Stomach (tissue), 9 donors: ENCODE measurements around the gene PTH2. TPM values are rescaled to one million over a fixed set of nuclear protein-coding genes. Genes with fewer than 3 reads are reported as not detected.

Source experiments
- DNase-seq, 2 donors: peaks; one replicate each; pipeline versions ENCODE4 v3.0.0 to v3.0.0-alpha.2; 2013 to 2019
- H3K27ac ChIP-seq, 5 donors: fragments of 200-600 bp in 4 of 5; sonication (generic) in 4 of 5; one replicate each; pipeline ENCODE4 v1.5.1; 2013 to 2019; ENCODE audit warnings: mild to moderate bottlenecking in 1 of 5, moderate library complexity in 1 of 5
- H3K27me3 ChIP-seq, 3 donors: fragments of 200-600 bp; sonication (generic); one replicate each; pipeline ENCODE4 v1.5.1; 2017 to 2019; ENCODE audit warnings: mixed run types in 1 of 3
- H3K36me3 ChIP-seq, 4 donors: fragments of 200-600 bp; sonication (generic); 1 replicate in 3 of 4; 2 replicates in 1 of 4; pipeline ENCODE4 v1.5.1; 2016 to 2019
- H3K4me1 ChIP-seq, 4 donors: fragments of 200-600 bp; sonication (generic); one replicate each; pipeline ENCODE4 v1.5.1; 2016 to 2019
- H3K4me3 ChIP-seq, 4 donors: fragments of 200-600 bp; sonication (generic) in 3 of 4; one replicate each; pipeline ENCODE4 v1.5.1; 2016 to 2019; ENCODE audit warnings: mild to moderate bottlenecking in 1 of 4
- H3K9me3 ChIP-seq, 4 donors: fragments of 200-600 bp; sonication (generic); one replicate each; pipeline ENCODE4 v1.5.1; 2016 to 2019
- CTCF ChIP-seq, 7 experiments: fragments of 450-650 bp in 4 of 7; fragments of 200-600 bp in 3 of 7; sonication (generic) in 3 of 7; IDR thresholded peaks; one replicate each; pipeline ENCODE4 v1.5.1; 2016 to 2019; ENCODE audit warnings: antibody characterized with exemption in 7 of 7, control low read depth in 2 of 7, mild to moderate bottlenecking in 1 of 7
- EP300 ChIP-seq: sonication (generic); formaldehyde crosslinking; IDR thresholded peaks from one replicate; pipeline ENCODE4 v1.6.1; 2017; ENCODE audit warnings: antibody characterized with exemption
- POLR2A ChIP-seq, 4 donors: fragments of 450-650 bp; IDR thresholded peaks; one replicate each; pipeline ENCODE4 v1.6.1; 2016; ENCODE audit warnings: antibody characterized with exemption in 4 of 4, control low read depth in 2 of 4, mild to moderate bottlenecking in 1 of 4, moderate library complexity in 1 of 4
- POLR2AphosphoS5 ChIP-seq, 3 donors: sonication (generic); formaldehyde crosslinking; IDR thresholded peaks; one replicate each; pipeline ENCODE4 v1.6.1; 2016; ENCODE audit warnings: antibody characterized with exemption in 3 of 3
- WGBS, 5 donors: extraction: QIAGEN DNeasy Blood & Tissue Kit in 3 of 5; methylation state at CpG; one replicate each; pipeline versions ENCODE4 v1.1.5 to v1.1.7; 2013 to 2018; 5-methylcytosine and 5-hydroxymethylcytosine counted together
- intact Hi-C: fragments of 100-400 bp; cut with DNase I; formaldehyde crosslinking; loops from one replicate; pipeline ENCODE4 v1.15.1; 2023; ENCODE audit warnings: low total_unique reads
- polyA plus RNA-seq, 3 donors: library from polyadenylated mRNA; stranded (reverse); fragments of 200-250 nt; gene quantifications; one replicate each; pipeline ENCODE4 v1.2.3, GENCODE V29; 2013
- total RNA-seq, 5 donors: library from RNA; depleted of rRNA; stranded (reverse); fragments of >200 nt; gene quantifications; one replicate each; pipeline versions ENCODE4 v1.1.0 to v1.2.3, GENCODE V29; 2014 to 2016
- donor health status: healthy with polysubstance abuse.
- donor health status: Bipolar disorder and iron deficiency.
- donor health status: healthy.

Gene PTH2
- total and polyA plus RNA-seq, 8 donors, result not detected

- Histone ChIP-seq H3K27me3 (no peaks in the 10 kb centered on the region), H3K27ac (peak overlapping the region; percentile 43 to 97 (median 77)), H3K4me3 (no peak overlapping the region), H3K9me3 (no peaks in the 10 kb centered on the region), H3K4me1 (peaks cover 9 to 55% (median 27%) of the 10 kb centered on the region in 4 donors), H3K36me3 (peaks cover 6 to 33% (median 21%) of the 10 kb centered on the region in 4 donors)
- intact Hi-C loops, result no loop called here
- no peak for DNase-seq
- 65 to 84% (median 76%) methylated on average over 5 of the region's 5 CpGs for WGBS, 5 donors
- no peak for TF ChIP-seq CTCF (IDR thresholded peaks at IDR 0.05)
- no peak for TF ChIP-seq POLR2A (IDR thresholded peaks at IDR 0.05)
- TF ChIP-seq POLR2AphosphoS5 (IDR thresholded peaks at IDR 0.05), result no peak
- no peak for TF ChIP-seq EP300
Measured at GRCh38 chr19:49456326-49456725, 33.1 kb upstream of the PTH2 start.

DNA sequence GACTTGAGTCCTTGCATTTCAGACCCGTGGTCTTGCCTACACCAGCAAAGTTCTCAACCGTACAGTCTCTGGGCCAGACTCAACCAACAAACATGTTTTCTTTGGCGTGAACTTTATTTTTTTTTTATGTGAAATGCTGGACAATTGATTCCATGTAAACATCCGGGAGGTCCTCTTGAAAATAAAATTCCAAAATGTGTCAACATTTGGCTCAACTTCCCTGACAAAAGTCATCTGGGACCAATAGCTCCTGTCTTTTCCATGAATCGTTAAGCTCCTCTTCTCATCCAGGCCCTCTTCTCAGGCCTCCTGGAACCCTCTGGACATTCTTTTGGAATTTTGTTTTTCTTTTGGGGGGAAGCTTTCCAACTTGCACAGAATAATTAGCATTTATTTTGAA, 32.5 kb upstream of the PTH2 start:
- Histone ChIP-seq H3K4me1 (peaks cover 9 to 60% (median 31%) of the 10 kb centered on the region in 4 donors), H3K4me3 (no peak overlapping the region), H3K9me3 (no peaks in the 10 kb centered on the region), H3K27ac (peak overlapping the region; percentile 24 to 97 (median 77)), H3K27me3 (no peaks in the 10 kb centered on the region), H3K36me3 (peaks cover 6 to 31% (median 21%) of the 10 kb centered on the region in 4 donors)
- TF ChIP-seq CTCF (IDR thresholded peaks at IDR 0.05) (no peak), EP300 (no peak), POLR2A (IDR thresholded peaks at IDR 0.05) (no peak), POLR2AphosphoS5 (IDR thresholded peaks at IDR 0.05) (no peak)
- intact Hi-C loops, result no loop called here
- 62 to 69% (median 65%) methylated on average over 5 of the region's 5 CpGs for WGBS, 5 donors
- peak in 1 of 2 donors; percentile 80 for DNase-seq

DNA sequence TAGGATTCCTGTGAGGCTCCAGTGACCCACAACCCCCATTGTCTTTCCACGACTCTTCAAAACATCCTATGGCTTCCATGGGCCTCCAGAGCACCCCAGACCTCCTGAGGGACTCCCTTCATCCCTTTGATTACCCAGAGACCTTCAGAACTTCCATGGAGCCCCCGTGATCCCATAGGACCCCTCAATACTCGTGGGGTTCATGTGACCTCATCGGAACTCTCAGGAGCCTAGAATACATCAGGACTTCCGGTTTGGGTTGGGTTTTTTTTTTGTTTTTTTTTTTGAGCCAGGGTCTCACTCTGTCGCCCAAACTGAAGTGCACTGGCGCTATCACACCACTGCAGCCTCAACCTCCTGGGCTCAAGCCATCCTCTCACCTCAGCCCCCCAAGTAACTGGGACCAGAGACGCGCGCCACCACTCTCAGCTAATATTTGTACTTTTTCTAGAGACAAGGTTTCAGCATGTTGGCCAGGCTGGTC, 30.6 kb upstream of the PTH2 start:
- intact Hi-C loops, result no loop called here
- H3K4me1 ChIP-seq, result peaks cover 9 to 69% (median 41%) of the 10 kb centered on the region in 4 donors
- H3K9me3 ChIP-seq, result no peaks in the 10 kb centered on the region

DNA sequence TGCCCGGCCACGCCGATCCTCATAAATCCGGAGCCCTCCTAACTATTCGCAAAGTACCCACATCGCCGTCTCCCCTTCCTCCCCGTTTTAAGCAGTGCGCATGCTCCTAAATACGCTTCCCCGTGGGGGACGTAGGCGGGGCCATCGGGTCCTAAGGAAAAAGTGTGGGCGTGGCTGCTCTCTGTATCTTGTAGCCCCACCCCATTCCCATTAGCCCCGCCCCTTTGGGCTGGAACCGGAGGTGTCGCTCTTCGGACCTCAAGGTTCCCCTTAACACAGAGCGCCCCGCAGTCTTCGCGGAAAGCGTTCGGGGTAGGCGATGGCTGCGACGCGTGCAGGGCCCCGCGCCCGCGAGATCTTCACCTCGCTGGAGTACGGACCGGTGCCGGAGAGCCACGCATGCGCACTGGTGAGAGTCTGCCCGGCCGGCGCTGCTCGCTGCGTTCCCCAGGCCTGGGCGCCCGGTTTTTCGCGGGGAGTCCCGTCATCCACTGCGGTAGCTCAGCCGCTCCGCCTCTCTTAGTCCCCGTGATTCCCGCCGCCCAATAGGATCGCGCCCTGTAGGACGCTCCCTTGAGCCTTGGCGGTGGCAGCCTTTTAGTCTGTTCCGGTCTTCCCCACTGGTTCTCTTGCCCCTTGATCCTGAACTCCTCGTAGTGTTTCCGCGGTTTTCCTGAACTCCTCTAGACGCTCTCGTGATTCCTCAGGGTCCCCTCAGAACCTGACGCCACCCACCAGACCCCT, 29.9 kb upstream of the PTH2 start, which contains the start of gene ALDH16A1:
Gene ALDH16A1 (plus strand): TSS at position 213 of the 744 bp plus-strand sequence. CDS start 107 bp downstream, at position 320.
- H3K9me3 ChIP-seq, result no peaks in the 10 kb centered on the region
- TF ChIP-seq CTCF (IDR thresholded peaks at IDR 0.05), result no peak
- TF ChIP-seq POLR2A (IDR thresholded peaks at IDR 0.05), result peak in 1 of 4 donors; percentile 85
- peak; percentile 64 to 95 (median 91) for TF ChIP-seq POLR2AphosphoS5 (IDR thresholded peaks at IDR 0.05)
- H3K27me3 ChIP-seq, result no peaks in the 10 kb centered on the region

More for the DNA sequence above, 30.6 kb upstream of the PTH2 start:
- TF ChIP-seq POLR2A (IDR thresholded peaks at IDR 0.05), result no peak
- no peak for TF ChIP-seq POLR2AphosphoS5 (IDR thresholded peaks at IDR 0.05)
- no peak for TF ChIP-seq CTCF (IDR thresholded peaks at IDR 0.05)
- TF ChIP-seq EP300, result no peak
- Histone ChIP-seq H3K36me3 (peaks cover 4 to 23% (median 19%) of the 10 kb centered on the region in 4 donors), H3K27ac (peak overlapping the region; percentile 94 to 99 (median 97)), H3K27me3 (no peaks in the 10 kb centered on the region), H3K4me3 (peak overlapping the region; percentile 51 to 98 (median 65))
- WGBS, 5 donors, result 25 to 43% (median 30%) methylated on average over 10 of the region's 10 CpGs
- no peak for DNase-seq

More for the DNA sequence above, 29.9 kb upstream of the PTH2 start, which contains the start of gene ALDH16A1:
- peak; percentile 98 to 99 for DNase-seq
- Histone ChIP-seq H3K27ac (peak within 1 kb of the TSS; percentile 94 to 99 (median 97)), H3K36me3 (peaks cover 4 to 24% (median 23%) of the 10 kb centered on the region in 4 donors), H3K4me1 (peaks cover 9 to 68% (median 40%) of the 10 kb centered on the region in 4 donors), H3K4me3 (peak within 1 kb of the TSS; percentile 69 to 98 (median 81))
- 0 to 1% (median 0%) methylated on average over 53 to 66 of the region's 66 CpGs for WGBS, 5 donors
- intact Hi-C loops, result no loop called here
